Measurements from ENCODE around the gene HELT. TPM values are rescaled to one million over a fixed set of nuclear protein-coding genes. Genes with fewer than 3 reads are reported as not detected.

The HELT gene
- total and polyA plus RNA-seq, 8 donors, result 0.64 TPM; not detected in 7

DNA sequence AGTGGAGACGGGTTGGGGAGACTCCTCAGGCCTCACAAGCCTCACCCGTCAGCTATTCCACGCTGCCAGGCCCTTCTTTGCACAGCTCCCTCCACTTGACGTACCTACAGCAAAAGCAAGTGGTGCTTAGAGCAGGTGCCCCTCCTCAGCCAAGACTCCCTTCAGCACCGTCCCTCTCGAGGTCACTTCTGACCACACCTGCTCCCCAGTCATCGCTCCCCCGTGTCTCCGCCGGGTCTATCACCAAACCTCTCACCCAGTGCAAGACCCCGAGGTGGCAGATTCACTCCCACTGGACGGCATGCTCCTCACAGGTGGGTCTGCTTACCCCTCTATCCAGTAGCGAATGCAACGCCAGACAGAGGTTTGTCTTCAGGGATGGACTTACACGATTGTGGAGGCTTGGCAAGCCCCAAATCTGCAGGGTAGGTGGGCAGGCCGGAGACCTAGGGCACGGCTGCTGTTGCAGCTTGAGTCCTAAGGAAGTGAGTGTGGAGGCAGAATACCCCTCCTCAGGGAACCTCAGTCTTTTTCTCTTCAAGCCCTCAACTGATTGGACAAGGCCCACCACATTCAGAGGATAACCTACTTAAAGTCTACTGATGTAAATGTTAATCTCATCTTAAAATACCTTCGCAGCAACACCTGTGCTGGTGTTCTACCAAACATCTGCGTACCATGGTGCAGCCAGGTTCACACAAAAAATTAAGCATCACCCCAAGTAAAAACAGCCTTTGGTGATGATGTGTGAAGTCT is 14.5 kb upstream of the HELT start:
- peaks cover 7 to 12% of the 10 kb centered on the region in 2 donors for H3K4me1 ChIP-seq
- no peak for TF ChIP-seq CTCF (IDR thresholded peaks at IDR 0.05)
- no peak for ATAC-seq
- H3K36me3 ChIP-seq, result no peaks in the 10 kb centered on the region
- H3K9me3 ChIP-seq, result no peaks in the 10 kb centered on the region
- DNase-seq, result no peak
- peaks cover 9 to 48% of the 10 kb centered on the region in 2 donors for H3K27me3 ChIP-seq
- H3K4me3 ChIP-seq, result no peak overlapping the region
- no peak overlapping the region for H3K27ac ChIP-seq
- intact Hi-C loops (cut with DNase I), result no loop called here

GRCh38 chr4:185004562-185005218 is 13.6 kb upstream of the HELT start:
- Histone ChIP-seq H3K4me3 (no peak overlapping the region), H3K27me3 (peaks cover 9 to 57% of the 10 kb centered on the region in 2 donors), H3K36me3 (no peaks in the 10 kb centered on the region), H3K27ac (no peak overlapping the region), H3K4me1 (peaks cover 7 to 12% of the 10 kb centered on the region in 2 donors), H3K9me3 (no peaks in the 10 kb centered on the region)
- TF ChIP-seq CTCF (IDR thresholded peaks at IDR 0.05), result no peak
- DNase-seq (peak in 1 of 4 donors; percentile 65), ATAC-seq (peak; percentile 71)
- intact Hi-C loops (cut with DNase I), result no loop called here

DNA sequence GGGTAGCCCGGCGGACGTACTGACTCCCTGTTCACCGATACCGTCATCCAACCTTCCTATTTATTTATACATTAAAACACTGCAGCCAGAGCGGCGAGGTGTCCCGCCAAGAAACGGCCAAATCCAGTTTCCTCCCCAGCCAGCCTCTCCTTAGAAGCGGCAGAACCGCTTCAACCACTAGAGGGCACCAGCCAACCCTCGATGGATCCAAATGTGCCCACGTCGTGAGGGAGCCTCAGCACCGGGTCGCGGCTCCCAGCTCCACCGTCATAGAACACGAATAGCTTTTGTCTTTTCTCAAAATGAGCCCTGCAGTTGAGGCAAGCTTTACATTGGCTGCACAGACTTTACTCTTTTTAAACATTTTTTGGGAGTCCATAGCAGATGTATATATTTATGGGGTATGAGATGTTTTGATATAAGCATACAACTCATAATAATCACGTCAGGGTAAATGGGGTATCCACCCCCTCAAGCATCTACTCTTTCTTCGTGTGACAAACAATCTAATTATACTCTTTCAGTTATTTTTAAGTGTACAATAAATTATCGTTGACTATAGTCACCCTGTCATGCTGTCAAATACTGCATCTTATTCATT is 13.0 kb upstream of the HELT start:
- Histone ChIP-seq H3K27me3 (peaks cover 9 to 64% of the 10 kb centered on the region in 2 donors), H3K4me3 (no peak overlapping the region)

DNA sequence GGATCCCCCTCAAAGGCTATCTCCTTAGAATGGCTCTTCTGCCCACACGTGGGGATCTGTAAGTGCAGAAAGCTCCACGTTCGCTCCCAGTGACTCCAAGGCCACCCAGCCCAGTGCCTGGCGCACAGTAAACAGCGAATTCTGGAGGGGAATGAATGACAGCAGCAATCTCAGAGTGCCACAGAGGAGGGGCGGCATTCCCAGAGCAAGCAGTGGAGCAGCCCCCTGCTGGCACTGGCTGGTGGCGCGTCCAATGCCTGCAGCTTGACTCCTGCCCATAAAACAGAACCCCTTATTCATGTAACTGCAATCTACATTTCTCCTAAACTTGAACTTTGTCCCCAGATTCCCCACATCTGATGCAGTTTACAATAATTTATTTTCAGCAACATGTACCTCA is 6.9 kb upstream of the HELT start:
- intact Hi-C loops (cut with DNase I), result no loop called here
- DNase-seq (no peak), ATAC-seq (no peak)
- H3K36me3 ChIP-seq, result no peaks in the 10 kb centered on the region
- peaks cover 0 to 4% of the 10 kb centered on the region in 2 donors for H3K4me1 ChIP-seq
- no peak overlapping the region for H3K4me3 ChIP-seq
- H3K9me3 ChIP-seq, result no peaks in the 10 kb centered on the region
- H3K27ac ChIP-seq, result no peak overlapping the region
- H3K27me3 ChIP-seq, result peaks cover 37 to 100% of the 10 kb centered on the region in 2 donors
- peak in 1 of 2 donors; percentile 35 for TF ChIP-seq CTCF (IDR thresholded peaks at IDR 0.05)

More for the DNA sequence above, 13.0 kb upstream of the HELT start:
- H3K4me1 ChIP-seq, result peaks cover 7 to 12% of the 10 kb centered on the region in 2 donors
- no peak overlapping the region for H3K27ac ChIP-seq
- peak; percentile 74 to 92 (median 87) for DNase-seq
- ATAC-seq, result peak; percentile 98
- intact Hi-C loops (cut with DNase I), result no loop called here
- no peaks in the 10 kb centered on the region for H3K36me3 ChIP-seq
- TF ChIP-seq CTCF (IDR thresholded peaks at IDR 0.05), result peak; percentile 94
- no peaks in the 10 kb centered on the region for H3K9me3 ChIP-seq

All from left lung (tissue), 10 donors.